GM10266 (cell line): Measurements from ENCODE around the gene TMEM38A.

Source experiments
- DNase-seq: peaks from one replicate; pipeline ENCODE4 v3.0.0; 2012; ENCODE audit errors: extremely low spot score
- TF ChIP-seq, protein P1 (sequence below): IDR thresholded peaks from 2 replicates; pipeline ENCODE4 v1.5.1; 2012; ENCODE audit warnings: mild to moderate bottlenecking, low read depth; ENCODE audit not compliant: control insufficient read depth, insufficient read depth; ENCODE audit errors: missing control alignments

Gene TMEM38A

DNA sequence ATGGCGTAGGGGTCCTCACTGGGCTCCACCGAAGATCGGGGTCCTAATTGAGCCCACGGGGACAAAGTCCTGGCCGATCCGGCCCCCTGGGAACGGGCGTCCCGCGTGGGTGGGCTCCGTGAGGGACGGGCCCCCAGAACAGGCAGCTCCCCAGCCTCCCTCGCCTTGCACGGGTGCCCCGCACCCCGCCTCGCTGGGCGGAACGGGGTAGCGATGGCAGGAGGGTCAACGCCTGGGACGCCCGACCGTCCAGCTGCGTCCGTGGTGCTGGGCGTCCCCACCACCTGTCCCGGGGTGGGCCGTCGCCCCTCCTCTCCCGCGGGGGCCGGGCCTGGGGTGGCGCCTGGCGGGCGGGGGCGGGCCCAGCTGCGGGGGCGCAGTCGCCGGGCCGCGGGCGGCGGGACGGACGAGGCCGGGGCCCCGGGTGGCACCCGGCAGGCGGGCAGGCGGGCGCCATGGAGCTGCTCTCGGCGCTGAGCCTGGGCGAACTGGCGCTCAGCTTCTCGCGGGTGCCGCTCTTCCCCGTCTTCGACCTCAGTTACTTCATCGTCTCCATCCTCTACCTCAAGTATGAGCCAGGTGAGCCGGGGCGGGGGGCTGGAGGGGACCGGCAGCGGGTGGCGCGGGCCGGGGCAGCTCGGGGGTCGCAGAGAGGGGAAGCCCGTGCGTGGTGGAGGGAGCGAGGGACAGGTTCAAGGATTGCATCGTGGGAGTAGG lies at the start of gene TMEM38A:
Gene TMEM38A, plus strand, starts transcription at position 377 of the 717 bp plus-strand sequence. Its CDS starts 79 bp downstream, at position 456.
- peak; percentile 72 for DNase-seq
- TF ChIP-seq, protein P1, sequence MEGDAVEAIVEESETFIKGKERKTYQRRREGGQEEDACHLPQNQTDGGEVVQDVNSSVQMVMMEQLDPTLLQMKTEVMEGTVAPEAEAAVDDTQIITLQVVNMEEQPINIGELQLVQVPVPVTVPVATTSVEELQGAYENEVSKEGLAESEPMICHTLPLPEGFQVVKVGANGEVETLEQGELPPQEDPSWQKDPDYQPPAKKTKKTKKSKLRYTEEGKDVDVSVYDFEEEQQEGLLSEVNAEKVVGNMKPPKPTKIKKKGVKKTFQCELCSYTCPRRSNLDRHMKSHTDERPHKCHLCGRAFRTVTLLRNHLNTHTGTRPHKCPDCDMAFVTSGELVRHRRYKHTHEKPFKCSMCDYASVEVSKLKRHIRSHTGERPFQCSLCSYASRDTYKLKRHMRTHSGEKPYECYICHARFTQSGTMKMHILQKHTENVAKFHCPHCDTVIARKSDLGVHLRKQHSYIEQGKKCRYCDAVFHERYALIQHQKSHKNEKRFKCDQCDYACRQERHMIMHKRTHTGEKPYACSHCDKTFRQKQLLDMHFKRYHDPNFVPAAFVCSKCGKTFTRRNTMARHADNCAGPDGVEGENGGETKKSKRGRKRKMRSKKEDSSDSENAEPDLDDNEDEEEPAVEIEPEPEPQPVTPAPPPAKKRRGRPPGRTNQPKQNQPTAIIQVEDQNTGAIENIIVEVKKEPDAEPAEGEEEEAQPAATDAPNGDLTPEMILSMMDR, result no peak

DNA sequence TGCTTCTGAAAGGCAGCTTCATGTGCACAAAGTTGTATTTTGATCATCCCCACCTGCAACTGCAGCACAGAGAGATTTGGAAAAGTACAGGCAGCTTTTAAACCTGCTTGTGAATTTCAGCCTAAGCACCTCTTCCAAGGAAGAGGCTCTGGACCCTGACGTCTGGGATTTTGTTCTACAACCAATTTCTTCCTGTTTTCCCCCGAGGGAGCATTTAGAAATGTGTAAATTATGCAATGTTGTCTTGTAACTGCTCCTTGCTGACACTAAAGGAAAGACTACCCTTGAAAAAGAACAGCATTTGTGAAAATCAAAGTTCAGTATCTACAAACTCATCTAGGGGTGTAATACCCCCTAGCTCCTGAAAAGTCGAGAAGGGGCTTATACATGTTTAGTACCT lies 48.3 kb upstream of the TMEM38A start:
- no peak for DNase-seq
- TF ChIP-seq, protein P1, result no peak

DNA sequence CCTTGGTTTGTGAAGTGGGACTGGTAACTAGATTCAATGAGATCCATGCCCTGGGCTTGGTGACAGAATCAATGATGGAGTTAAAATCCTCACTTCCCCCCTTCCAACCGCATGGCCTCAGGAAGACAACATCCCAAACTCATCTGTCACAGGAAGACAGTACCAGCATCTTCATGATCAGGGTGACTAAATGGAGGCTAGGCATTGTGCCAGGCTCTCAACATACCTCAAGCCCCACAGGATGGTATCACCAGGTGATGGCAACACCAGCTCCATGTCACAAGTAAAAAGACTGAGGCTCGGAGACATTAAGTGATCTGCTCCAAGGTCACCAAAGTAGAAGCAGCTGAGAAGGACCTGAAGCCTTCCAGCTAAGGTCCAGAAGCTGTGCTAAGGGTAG lies 47.1 kb upstream of the TMEM38A start:
- TF ChIP-seq, protein P1, result no peak
- no peak for DNase-seq

DNA sequence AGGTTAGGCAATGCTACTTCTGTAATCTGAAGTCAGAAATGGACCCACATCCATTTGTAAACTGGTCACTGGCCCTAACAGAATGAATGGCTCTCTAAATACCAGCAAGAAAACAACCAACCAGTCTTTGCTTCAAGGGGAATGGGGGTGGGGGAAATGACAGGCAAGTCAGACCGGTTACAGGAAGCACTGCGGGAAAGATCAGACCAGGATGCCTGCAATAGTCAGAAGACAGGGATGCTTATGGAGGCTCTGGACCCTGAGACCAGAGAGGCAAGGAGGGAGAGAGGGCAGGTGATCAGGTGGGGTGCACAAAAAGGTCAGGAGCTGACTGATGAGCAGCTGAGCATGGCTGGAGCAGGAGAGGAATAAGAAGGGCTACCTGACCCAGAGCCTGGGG lies 46.0 kb upstream of the TMEM38A start:
- DNase-seq, result no peak
- TF ChIP-seq, protein P1, result no peak

GRCh38 chr19:16615808-16616207 lies 45.1 kb upstream of the TMEM38A start:
- TF ChIP-seq, protein P1, result no peak
- DNase-seq, result peak; percentile 46

DNA sequence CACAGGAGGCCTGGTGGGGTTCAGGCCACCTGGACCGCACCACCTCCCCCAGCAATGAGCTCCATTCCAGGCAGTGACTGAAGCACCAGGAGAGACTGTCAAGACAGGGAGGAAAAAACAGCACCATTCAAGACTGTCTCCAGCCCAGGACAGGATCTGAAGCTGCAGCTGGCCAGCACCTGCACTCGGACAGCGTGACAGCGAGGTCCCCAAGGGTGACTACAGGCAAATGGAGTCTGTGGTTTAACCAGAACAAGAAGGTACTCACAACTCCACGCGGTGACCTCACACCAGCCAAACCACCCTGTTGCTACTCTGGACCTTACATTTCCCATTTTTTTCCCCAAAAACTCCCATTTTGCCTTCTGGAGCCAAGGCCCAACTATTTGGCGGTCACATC lies 42.7 kb upstream of the TMEM38A start:
- DNase-seq, result no peak
- TF ChIP-seq, protein P1, result no peak

DNA sequence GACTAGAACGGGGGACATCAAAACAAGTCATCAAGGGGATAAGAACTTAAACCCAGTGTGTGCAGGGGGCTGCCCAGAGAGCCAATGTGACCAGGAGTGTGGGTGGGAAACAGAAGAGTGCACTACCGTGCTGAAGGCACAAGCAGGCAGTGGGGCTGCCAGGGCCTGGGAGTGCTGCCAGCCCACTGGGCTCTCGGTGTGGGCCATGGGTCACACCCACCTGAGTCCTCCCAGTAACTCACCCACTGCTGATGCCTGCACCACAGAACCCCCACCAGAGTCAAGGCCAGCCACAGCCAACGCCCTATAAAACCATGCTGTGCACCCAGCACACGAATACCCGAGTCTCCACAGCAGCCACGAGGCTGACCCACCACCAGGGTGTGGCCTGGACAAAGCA lies 41.5 kb upstream of the TMEM38A start:
- TF ChIP-seq, protein P1, result no peak
- DNase-seq, result no peak
